ENCODE measurements around the gene SSPN.
"Not testable (repeated sequence)": the region's sequence is repeated elsewhere in the genome, so short reads cannot be mapped to it uniquely, and the experiment has no call there.

SSPN gene

DNA sequence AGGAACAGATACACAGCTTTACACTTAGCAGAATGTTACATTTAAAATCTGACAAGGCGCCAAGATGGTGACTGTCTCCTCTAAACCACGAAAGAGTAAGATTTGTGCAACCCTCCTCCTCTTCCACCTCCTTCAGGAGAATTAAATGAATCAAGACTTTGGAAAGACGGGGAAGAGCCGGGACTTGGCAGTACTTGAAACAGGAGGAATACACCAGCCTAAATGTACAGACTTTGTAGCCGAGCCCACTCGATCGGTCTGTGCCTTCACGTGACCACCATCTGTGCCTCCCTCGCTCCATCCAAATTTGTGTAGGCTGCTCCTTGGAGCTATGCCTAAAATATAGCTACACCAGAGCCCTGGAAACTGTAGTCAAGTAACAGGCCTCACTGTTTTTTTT, 38.3 kb downstream of the SSPN start:
- no peak for DNase-seq (ENCODE audit: low read depth)
- TF ChIP-seq CTCF (IDR thresholded peaks at IDR 0.05; ENCODE audit: insufficient read depth, low read depth, low read length, missing control alignments): no peak
- no peak overlapping the region for H3K4me3 ChIP-seq (ENCODE audit: low read length)

- not testable (repeated sequence) for DNase-seq (ENCODE audit: low read depth); H3K4me3 ChIP-seq (ENCODE audit: low read length)
Observed at GRCh38 chr12:26235465-26235864, 40.1 kb downstream of the SSPN start.

DNA sequence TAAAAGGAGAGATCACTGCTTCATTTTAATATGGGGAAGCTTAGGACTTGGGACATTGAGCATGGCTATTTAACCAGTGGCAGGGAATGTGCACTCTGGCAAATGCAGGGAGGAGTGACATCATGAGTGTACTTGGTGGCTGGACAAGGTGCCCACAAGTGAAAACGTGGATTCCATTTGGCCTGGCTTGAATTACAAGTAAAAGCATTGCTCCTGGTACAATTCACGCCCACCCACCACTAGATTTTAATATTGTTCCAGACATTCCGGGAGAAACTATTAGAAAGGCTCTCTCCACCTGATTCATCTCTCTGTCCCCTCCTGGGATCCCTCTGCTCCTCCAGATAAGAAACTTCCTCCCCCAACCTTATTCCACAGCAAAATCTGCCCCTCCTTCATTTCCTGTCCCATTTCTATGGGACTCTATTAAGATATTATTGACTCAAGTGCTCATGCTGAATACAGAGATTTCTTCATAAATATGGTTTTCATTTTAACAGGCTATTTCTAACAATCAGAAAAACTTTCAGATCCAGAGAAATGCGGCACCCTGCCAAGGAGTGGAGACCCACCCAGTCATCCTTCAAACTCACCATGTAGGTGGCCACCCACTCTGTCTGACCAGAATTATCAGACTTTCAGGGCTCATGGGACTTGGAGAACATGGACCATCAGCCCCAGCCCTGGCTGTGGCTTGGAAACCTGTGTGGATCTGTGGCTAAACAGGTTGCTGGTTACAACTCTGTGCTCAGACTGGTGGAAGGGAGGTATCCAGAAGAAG, 43.2 kb downstream of the SSPN start:
- TF ChIP-seq CTCF (IDR thresholded peaks at IDR 0.05; ENCODE audit: insufficient read depth, low read depth, low read length, missing control alignments): no peak

GRCh38 chr12:26239122-26239851, 43.9 kb downstream of the SSPN start:
- no peak for TF ChIP-seq CTCF (IDR thresholded peaks at IDR 0.05; ENCODE audit: insufficient read depth, low read depth, low read length, missing control alignments)
- no peak overlapping the region for H3K4me3 ChIP-seq (ENCODE audit: low read length)
- DNase-seq (ENCODE audit: low read depth): peak; percentile 76

More for the DNA sequence above, 43.2 kb downstream of the SSPN start:
- no peak for DNase-seq (ENCODE audit: low read depth)
- no peak overlapping the region for H3K4me3 ChIP-seq (ENCODE audit: low read length)

DNA sequence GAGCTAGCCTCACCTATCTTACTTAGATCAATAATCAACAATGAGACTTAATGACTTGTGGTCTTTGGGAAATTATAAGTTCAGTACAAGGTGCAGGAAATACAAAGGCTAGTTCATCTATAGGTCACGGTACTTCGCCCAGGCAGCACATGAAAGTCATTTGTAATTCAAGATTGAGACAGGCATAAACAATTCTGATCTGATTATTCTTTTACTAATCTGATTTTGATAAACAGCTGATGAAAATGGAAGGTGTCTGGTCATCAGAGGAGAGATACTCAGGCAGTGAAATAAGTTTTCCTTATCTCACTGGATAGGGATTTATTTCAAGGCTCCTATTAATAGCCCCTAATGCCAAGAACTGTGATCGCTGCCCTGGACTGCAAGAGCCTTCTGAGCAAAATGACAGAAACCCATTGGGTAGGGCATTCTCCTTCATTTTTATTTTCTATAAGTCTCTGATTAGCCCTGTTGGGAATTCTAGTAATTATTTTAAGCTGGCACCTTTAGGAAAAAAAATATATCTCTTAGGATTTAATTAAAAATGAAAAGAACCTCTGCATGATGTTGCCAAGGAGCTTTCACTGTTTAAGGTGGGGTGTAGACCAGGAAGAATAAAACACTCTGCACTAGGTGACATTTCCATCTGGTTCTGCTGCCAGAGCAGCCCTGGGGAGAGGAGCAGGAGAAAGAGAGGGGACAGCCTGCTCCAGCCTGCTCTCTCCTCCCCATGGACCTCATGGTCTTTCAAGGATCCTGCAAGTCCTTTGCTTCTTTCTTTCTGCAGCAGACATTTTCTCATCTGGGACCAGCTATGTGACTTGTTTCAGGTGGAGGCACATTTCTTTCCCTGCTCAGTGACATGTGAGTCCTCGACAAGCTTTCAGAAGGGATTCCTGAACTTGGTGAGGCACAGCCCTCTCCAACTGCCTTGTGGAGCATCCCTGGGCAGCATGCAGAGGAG, 44.8 kb downstream of the SSPN start:
- no peak for TF ChIP-seq CTCF (IDR thresholded peaks at IDR 0.05; ENCODE audit: insufficient read depth, low read depth, low read length, missing control alignments)
- H3K4me3 ChIP-seq (ENCODE audit: low read length): no peak overlapping the region
- no peak for DNase-seq (ENCODE audit: low read depth)

- DNase-seq (ENCODE audit: low read depth): no peak
- no peak overlapping the region for H3K4me3 ChIP-seq (ENCODE audit: low read length)
- no peak for TF ChIP-seq CTCF (IDR thresholded peaks at IDR 0.05; ENCODE audit: insufficient read depth, low read depth, low read length, missing control alignments)
Observed at GRCh38 chr12:26241080-26241479, 45.7 kb downstream of the SSPN start.

GRCh38 chr12:26242683-26243082, 47.3 kb downstream of the SSPN start:
- TF ChIP-seq CTCF (IDR thresholded peaks at IDR 0.05; ENCODE audit: insufficient read depth, low read depth, low read length, missing control alignments): no peak
- no peak overlapping the region for H3K4me3 ChIP-seq (ENCODE audit: low read length)
- no peak for DNase-seq (ENCODE audit: low read depth)
